ENCODE results near the gene NFE2L3. TPM values are rescaled to one million over a fixed set of nuclear protein-coding genes. Genes with fewer than 3 reads are reported as not detected.

The NFE2L3 gene
- total and polyA plus RNA-seq, 2 of the 4 experiments (the other 2 are of a cell fraction): 28.0 to 43.2 TPM

DNA sequence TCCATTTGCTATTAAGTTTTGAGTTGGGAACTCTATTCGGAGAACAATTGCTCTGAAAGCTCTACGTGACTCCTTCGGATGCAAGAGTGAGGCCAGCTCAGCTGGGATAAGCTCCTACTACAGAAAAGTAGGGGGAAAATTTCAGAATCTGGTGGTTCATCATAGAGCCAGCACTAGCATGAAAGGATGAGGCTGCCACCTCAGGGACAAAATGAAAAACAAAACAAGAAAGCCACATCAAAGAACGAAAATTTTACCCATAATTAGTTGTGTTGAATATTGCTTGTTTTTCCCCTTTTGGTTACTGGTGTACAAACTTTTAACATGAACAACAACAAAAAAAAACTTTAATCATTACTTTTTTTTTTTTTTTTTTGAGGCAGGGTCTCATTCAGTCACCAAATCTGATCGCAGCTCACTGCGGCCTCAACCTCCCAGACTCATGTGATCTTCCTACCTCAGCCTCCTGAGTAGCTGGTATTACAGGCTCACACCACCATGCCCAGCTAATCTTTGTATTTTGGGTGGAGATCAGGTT is 39.7 kb upstream of the NFE2L3 start:
- ChIA-PET POLR2A (ENCODE audit: unreplicated experiment) (no interaction called here), CTCF (interaction anchor here (0.7 to 0.8 kb wide), 2 partner anchors 9 to 79 kb away, joined by 4 to 9 read pairs; no protein-coding TSS in a partner anchor)
- Histone ChIP-seq H3K18ac (ENCODE audit: low read depth, low read length) (no peak overlapping the region), H4K20me1 (ENCODE audit: insufficient read depth, low read length) (no peaks in the 10 kb centered on the region), H3K9me1 (ENCODE audit: insufficient read depth, low read length) (no peaks in the 10 kb centered on the region), H3K56ac (ENCODE audit: extremely low read depth, insufficient read depth, low read length) (no peak overlapping the region), H3K9ac (ENCODE audit: low read depth, low read length) (no peak overlapping the region), H2AK5ac (ENCODE audit: low read depth, low read length) (no peak overlapping the region), H2AK9ac (replicated peaks; ENCODE audit: low read depth, low read length, poor library complexity) (no peak overlapping the region), H2BK120ac (ENCODE audit: low read depth, low read length) (no peak overlapping the region), H2BK20ac (ENCODE audit: low read depth, low read length) (no peak overlapping the region), H4K91ac (ENCODE audit: insufficient read depth, low read depth, low read length) (no peak overlapping the region), H4K8ac (ENCODE audit: low read depth in 2 of 2, low read length in 2 of 2) (no peak overlapping the region), H3K27ac (ENCODE audit: insufficient read depth, low read length) (no peak overlapping the region), H3K23ac (ENCODE audit: low read depth, low read length) (no peak overlapping the region), H3K4me2 (ENCODE audit: low read depth, low read length) (no peak overlapping the region), H3K14ac (replicated peaks; ENCODE audit: low read depth, low read length) (no peak overlapping the region), H2AFZ (replicated peaks; ENCODE audit: low read length, poor library complexity) (no peak overlapping the region), H2BK15ac (ENCODE audit: low read depth, low read length) (no peak overlapping the region), H3K4ac (ENCODE audit: low read depth, low read length) (no peak overlapping the region), H3K79me1 (ENCODE audit: low read depth in 1 of 2, low read length in 2 of 2) (no peaks in the 10 kb centered on the region), H2BK5ac (ENCODE audit: low read depth, low read length, poor library complexity, severe bottlenecking) (no peak overlapping the region), H3K27me3 (ENCODE audit: control insufficient read depth, insufficient read depth, low read length) (peaks cover 21% of the 10 kb centered on the region), H3K4me1 (ENCODE audit: control insufficient read depth, insufficient read depth, low read length) (no peaks in the 10 kb centered on the region), H3K36me3 (ENCODE audit: control insufficient read depth, insufficient read depth, low read length) (no peaks in the 10 kb centered on the region), H3K9me3 (ENCODE audit: control insufficient read depth, insufficient read depth, low read length) (no peaks in the 10 kb centered on the region), H4K5ac (ENCODE audit: low read depth, low read length) (no peak overlapping the region), H3K4me3 (ENCODE audit: insufficient read depth, low read depth, low read length) (no peak overlapping the region)
- dilution Hi-C loops (cut with HindIII; ENCODE audit: low sequenced_read_pairs, unreplicated experiment) (no loop called here), in situ Hi-C loops (cut with MboI; ENCODE audit: low sequenced_read_pairs) (no loop called here), intact Hi-C loops (cut with micrococcal nuclease) (no loop called here)
- DNase-seq (no peak), ATAC-seq (ENCODE audit: low read depth) (no peak)
- BruUV-seq (replicated peaks): no TSS peak
- no peak for TF ChIP-seq MXI1 (IDR thresholded peaks at IDR 0.05; ENCODE audit: borderline replicate concordance, low read depth, low read length)
- TF ChIP-seq MAFK (IDR thresholded peaks at IDR 0.05; ENCODE audit: low read depth, low read length): no peak
- no peak for TF ChIP-seq RFX5 (IDR thresholded peaks at IDR 0.05; ENCODE audit: low read depth, low read length)
- no peak for TF ChIP-seq RCOR1 (IDR thresholded peaks at IDR 0.05; ENCODE audit: insufficient replicate concordance, low read length)
- TF ChIP-seq, protein P1, sequence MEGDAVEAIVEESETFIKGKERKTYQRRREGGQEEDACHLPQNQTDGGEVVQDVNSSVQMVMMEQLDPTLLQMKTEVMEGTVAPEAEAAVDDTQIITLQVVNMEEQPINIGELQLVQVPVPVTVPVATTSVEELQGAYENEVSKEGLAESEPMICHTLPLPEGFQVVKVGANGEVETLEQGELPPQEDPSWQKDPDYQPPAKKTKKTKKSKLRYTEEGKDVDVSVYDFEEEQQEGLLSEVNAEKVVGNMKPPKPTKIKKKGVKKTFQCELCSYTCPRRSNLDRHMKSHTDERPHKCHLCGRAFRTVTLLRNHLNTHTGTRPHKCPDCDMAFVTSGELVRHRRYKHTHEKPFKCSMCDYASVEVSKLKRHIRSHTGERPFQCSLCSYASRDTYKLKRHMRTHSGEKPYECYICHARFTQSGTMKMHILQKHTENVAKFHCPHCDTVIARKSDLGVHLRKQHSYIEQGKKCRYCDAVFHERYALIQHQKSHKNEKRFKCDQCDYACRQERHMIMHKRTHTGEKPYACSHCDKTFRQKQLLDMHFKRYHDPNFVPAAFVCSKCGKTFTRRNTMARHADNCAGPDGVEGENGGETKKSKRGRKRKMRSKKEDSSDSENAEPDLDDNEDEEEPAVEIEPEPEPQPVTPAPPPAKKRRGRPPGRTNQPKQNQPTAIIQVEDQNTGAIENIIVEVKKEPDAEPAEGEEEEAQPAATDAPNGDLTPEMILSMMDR (conservative IDR thresholded peaks at IDR 0.05; ENCODE audit: low read depth, low read length): no peak
- no peak for TF ChIP-seq SMC3 (IDR thresholded peaks at IDR 0.05; ENCODE audit: low read depth, low read length)
- TF ChIP-seq, protein P2, sequence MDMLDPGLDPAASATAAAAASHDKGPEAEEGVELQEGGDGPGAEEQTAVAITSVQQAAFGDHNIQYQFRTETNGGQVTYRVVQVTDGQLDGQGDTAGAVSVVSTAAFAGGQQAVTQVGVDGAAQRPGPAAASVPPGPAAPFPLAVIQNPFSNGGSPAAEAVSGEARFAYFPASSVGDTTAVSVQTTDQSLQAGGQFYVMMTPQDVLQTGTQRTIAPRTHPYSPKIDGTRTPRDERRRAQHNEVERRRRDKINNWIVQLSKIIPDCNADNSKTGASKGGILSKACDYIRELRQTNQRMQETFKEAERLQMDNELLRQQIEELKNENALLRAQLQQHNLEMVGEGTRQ (IDR thresholded peaks at IDR 0.05; ENCODE audit: low read depth, low read length): no peak
- TF ChIP-seq POLR2A (IDR thresholded peaks at IDR 0.05; ENCODE audit: low read depth, low read length): no peak
- no peak for TF ChIP-seq RAD21 (IDR thresholded peaks at IDR 0.05; ENCODE audit: low read length)
- no peak for TF ChIP-seq BHLHE40 (IDR thresholded peaks at IDR 0.05; ENCODE audit: low read depth, low read length)
- 80% methylated on average over 1 of the region's 6 CpGs; no CpG with 5 or more reads in 1 of the 2 experiments for WGBS, 2 experiments (ENCODE audit: extremely low coverage in 2 of 2, insufficient read length in 1 of 2)
